ENCODE results near the gene SLC27A4. TPM values are rescaled to one million over a fixed set of nuclear protein-coding genes. Genes with fewer than 3 reads are reported as not detected.

The SLC27A4 gene

DNA sequence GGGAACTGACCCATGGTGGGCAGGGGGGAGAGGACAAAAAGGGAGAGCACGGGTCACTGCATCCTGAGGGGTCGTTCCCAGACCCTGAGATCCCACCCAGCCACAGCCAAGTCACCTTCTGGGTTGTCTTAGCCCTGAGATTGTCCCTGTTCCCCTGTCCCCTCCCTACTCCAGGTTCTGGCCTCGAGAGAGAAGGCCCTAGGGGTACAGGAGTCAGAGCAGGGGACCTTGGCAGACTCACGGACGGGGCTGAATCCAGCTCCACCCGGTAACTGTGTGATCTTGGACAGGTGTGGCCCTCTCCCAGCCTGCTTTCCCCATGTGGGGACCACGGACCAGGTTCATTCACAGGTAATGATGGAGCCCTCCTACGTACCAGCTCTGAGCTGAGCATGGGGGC, 69.1 kb downstream of the SLC27A4 start:
- no peak for DNase-seq (ENCODE audit: low read depth in 1 of 2, low spot score in 1 of 2)
- no peak overlapping the region for H3K4me3 ChIP-seq (replicated peaks; ENCODE audit: insufficient read depth, low read length)

DNA sequence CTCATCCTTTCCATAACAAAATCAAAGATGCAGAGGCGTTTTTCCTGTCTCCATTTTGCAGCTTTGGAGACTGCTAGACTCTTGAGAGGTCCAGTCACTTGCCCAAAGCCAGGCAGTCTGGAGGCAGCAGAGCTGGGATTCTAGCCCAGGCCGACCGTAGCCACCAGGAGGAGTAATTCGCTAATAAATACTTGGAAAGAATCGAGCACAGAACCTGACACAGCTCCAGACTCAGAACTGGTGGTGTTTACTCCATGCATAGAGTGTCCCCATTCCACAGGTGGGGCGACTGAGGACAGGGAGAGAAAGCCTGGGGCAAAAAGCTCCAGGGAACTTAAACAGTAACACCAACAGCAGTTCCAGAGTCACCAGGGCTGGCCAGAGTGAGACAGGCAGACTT, 69.7 kb downstream of the SLC27A4 start:
- no peak overlapping the region for H3K4me3 ChIP-seq (replicated peaks; ENCODE audit: insufficient read depth, low read length)
- H3K27ac ChIP-seq (replicated peaks) = no peak overlapping the region
- no peak for DNase-seq (ENCODE audit: low read depth in 1 of 2, low spot score in 1 of 2)
- H3K27me3 ChIP-seq (ENCODE audit: insufficient read depth, poor library complexity, severe bottlenecking) = peaks cover 6% of the 10 kb centered on the region
- no peak for TF ChIP-seq POLR2AphosphoS5 (IDR thresholded peaks at IDR 0.05; ENCODE audit: low read depth)
- no peak for TF ChIP-seq GABPA (IDR thresholded peaks at IDR 0.05; ENCODE audit: low read depth)
- TF ChIP-seq, protein P1, sequence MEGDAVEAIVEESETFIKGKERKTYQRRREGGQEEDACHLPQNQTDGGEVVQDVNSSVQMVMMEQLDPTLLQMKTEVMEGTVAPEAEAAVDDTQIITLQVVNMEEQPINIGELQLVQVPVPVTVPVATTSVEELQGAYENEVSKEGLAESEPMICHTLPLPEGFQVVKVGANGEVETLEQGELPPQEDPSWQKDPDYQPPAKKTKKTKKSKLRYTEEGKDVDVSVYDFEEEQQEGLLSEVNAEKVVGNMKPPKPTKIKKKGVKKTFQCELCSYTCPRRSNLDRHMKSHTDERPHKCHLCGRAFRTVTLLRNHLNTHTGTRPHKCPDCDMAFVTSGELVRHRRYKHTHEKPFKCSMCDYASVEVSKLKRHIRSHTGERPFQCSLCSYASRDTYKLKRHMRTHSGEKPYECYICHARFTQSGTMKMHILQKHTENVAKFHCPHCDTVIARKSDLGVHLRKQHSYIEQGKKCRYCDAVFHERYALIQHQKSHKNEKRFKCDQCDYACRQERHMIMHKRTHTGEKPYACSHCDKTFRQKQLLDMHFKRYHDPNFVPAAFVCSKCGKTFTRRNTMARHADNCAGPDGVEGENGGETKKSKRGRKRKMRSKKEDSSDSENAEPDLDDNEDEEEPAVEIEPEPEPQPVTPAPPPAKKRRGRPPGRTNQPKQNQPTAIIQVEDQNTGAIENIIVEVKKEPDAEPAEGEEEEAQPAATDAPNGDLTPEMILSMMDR (IDR thresholded peaks at IDR 0.05; ENCODE audit: insufficient read depth, low read length) = no peak
- TF ChIP-seq, protein P2, sequence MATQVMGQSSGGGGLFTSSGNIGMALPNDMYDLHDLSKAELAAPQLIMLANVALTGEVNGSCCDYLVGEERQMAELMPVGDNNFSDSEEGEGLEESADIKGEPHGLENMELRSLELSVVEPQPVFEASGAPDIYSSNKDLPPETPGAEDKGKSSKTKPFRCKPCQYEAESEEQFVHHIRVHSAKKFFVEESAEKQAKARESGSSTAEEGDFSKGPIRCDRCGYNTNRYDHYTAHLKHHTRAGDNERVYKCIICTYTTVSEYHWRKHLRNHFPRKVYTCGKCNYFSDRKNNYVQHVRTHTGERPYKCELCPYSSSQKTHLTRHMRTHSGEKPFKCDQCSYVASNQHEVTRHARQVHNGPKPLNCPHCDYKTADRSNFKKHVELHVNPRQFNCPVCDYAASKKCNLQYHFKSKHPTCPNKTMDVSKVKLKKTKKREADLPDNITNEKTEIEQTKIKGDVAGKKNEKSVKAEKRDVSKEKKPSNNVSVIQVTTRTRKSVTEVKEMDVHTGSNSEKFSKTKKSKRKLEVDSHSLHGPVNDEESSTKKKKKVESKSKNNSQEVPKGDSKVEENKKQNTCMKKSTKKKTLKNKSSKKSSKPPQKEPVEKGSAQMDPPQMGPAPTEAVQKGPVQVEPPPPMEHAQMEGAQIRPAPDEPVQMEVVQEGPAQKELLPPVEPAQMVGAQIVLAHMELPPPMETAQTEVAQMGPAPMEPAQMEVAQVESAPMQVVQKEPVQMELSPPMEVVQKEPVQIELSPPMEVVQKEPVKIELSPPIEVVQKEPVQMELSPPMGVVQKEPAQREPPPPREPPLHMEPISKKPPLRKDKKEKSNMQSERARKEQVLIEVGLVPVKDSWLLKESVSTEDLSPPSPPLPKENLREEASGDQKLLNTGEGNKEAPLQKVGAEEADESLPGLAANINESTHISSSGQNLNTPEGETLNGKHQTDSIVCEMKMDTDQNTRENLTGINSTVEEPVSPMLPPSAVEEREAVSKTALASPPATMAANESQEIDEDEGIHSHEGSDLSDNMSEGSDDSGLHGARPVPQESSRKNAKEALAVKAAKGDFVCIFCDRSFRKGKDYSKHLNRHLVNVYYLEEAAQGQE (IDR thresholded peaks at IDR 0.05; ENCODE audit: insufficient replicate concordance, low read depth) = no peak
- no peak for TF ChIP-seq SPI1 (IDR thresholded peaks at IDR 0.05; ENCODE audit: borderline replicate concordance, low read depth)

More for the DNA sequence above, 69.1 kb downstream of the SLC27A4 start:
- H3K27ac ChIP-seq (replicated peaks) = no peak overlapping the region
- TF ChIP-seq SPI1 (IDR thresholded peaks at IDR 0.05; ENCODE audit: borderline replicate concordance, low read depth) (no peak), POLR2AphosphoS5 (IDR thresholded peaks at IDR 0.05; ENCODE audit: low read depth) (no peak), GABPA (IDR thresholded peaks at IDR 0.05; ENCODE audit: low read depth) (no peak)
- TF ChIP-seq, protein P2 (IDR thresholded peaks at IDR 0.05; ENCODE audit: insufficient replicate concordance, low read depth) = no peak
- TF ChIP-seq, protein P1 (IDR thresholded peaks at IDR 0.05; ENCODE audit: insufficient read depth, low read length) = no peak
- H3K27me3 ChIP-seq (ENCODE audit: insufficient read depth, poor library complexity, severe bottlenecking) = peaks cover 6% of the 10 kb centered on the region

Small RNAs within 50 kb of the gene (microRNA-seq; reads per million reads assigned to microRNA genes)
- not detected for gene MIR219B

Data from HL-60 (cell line).